Glomerular visceral epithelial cell (primary cell): ENCODE results near the gene PTPRK.
"Not testable (repeated sequence)": the region's sequence is repeated elsewhere in the genome, so short reads cannot be mapped to it uniquely, and the experiment has no call there.

Experiments used
- DNase-seq: peaks from one replicate; pipeline ENCODE4 v3.0.0-alpha.2; 2016; ENCODE audit errors: extremely low spot score

PTPRK gene

DNA sequence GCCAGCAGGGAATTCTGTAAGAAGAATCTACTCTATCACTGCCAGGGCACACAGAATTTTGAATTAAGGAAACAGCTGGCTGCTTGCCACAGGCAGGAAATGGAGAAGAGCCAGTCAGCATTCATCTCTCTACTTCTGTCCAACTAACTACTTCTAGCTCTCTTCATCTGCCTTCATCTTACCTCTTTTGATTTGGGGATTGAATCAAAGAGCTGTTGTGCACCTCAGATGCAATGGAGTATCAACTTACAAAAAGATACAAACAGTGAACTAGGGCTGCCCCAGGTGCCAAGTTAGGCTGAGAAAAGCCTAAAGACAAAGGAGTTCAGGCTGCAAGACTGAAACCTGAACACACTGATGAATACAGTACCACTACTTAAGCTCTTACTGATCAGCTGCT, 82.0 kb downstream of the PTPRK start:
- no peak for DNase-seq

DNA sequence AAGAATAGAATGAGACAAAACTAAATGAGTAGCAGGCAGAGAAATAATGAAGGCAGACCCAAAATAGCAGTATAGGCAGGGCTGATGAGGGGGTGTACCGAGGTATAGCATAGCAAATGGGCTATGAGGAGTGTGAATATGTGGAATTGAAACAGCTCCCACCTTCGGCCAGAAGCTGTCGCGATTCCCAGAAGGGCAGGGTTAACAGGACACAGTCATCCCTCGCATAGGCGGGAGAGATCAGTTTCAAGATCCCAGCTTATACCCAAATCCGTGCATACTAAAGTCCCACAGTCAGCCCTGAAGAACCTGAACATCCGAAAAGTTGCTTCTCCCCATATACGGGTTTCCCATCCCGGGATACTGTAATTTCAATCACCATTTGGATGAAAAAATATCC, 82.7 kb downstream of the PTPRK start:
- no peak for DNase-seq

DNA sequence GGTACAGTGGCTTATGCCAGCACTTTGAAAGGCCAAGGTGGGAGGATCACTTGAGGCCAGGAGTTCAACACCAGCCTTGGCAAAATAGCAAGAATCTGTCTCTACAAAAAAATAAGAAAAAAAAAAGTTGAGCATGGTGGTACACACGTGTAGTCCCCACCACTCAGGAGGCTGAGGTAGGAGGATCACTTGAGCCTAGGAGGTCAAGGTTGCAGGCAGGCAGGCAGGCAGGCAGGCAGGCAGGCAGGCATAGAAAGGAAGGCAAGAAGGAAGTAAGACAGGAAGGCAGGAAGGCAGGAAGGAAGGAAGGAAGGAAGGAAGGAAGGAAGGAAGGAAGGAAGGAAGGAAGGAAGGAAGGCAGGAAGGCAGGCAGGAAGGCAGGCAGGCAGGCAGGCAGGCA, 85.6 kb downstream of the PTPRK start:
- not testable (repeated sequence) for DNase-seq

DNA sequence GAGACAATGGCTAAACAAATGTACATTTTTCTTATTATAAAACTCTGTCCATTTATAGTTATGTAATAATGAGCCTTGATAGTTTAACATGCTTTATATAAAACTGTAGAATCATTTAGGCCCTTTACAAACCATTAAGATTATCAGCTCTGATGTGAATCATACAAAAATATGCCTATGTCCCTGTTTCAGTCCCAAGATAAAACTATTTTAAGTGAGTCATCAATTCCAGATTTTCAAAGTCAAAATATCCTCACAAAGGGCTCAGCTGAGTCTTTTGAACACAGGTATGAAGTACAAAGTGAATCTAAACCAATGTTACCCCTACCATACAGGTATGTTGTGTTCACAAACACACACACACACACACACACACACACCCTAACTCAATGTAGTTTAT, 88.0 kb downstream of the PTPRK start:
- DNase-seq, result peak; percentile 15

DNA sequence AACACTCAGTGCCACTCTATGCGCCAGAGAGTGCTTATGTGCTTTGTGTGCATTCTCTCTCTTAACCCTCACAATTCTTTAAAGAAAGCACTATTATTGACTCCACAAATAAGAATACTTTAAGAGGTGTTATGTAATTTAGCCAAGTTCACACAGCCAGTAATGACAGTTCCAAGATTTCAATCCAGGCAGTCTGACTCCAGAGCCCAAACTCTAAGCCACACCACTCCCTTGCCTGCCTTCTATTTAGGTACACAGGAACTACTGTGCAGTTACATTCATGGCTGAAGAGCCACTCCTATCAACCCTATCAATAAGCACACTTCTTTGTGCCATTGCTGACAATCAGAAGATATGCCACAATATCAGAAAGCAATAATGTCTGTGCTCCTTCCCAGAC, 93.3 kb downstream of the PTPRK start:
- DNase-seq, result no peak

DNA sequence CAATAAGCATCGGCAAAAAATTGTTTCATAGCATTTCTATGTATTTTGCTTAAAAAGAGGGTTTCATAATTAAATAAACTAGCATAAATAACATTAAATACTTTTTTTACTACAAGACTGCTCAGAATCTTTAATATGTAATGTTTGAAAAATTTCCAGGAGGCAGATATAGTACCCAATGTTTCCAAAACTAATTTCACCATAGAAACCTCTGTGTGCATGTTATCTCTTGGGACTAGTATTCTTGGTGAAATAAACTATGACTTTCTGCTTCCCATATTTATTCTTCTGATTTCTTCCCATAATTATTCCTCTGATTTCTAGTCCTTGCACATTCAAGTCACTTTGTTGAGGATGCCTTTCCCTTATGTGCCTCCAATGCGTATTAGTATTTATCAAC, 94.5 kb downstream of the PTPRK start:
- DNase-seq, result no peak

DNA sequence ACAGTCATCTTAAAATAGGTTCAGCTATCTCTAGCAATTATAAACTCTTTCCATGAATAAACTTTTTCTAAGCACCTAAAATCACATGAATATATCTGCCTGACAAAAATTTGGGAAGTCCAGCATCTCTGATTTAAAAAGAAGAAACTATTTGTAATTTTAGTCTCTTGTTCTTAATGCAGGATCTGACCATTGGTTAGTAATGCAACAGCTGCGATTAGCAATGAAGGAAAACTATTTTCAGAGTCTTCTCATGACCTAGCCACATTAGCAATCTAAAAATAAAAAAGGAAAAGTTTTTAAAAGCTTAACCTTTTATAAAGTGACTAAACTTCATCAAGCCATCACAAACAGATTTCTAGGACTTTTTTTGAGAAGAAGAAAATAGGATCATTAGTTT, 97.5 kb downstream of the PTPRK start:
- DNase-seq, result no peak

DNA sequence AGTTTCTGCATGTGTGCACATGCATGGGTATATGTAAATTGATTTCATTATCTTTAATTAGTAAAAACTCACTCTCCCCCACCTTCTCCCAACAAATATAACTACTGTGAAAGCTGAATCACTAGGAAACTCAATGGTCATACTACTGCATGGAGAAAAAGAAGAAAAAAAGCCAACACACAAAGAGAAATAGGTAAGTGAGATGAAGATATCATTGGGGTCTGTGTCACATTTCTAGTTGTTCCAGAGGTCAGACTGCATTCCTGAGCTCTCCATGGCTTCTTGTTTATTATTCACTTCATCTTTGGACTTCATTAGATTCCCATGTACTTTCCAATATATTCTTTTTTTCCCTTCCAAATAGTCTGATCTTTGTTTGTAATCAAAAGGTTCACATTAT, 98.2 kb downstream of the PTPRK start:
- no peak for DNase-seq

DNA sequence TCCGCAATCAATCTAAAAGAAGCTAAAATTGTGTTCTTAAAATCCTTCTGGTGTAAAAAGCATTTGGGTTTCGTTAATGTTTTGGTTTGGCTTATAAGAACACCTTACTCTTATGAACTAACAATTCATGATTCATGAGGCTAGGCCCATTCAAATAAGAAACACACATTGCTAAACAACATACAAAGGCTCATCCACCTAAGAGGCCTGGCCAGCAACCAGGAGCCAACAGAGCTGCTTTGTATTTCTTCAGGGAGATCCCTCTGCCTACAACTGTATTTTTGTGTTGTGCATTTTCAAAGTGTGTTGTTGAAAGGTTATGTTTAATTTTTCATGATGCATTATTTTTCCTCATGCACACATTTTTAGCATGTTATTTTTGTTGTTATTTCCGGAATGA, 98.6 kb downstream of the PTPRK start:
- DNase-seq, result no peak

DNA sequence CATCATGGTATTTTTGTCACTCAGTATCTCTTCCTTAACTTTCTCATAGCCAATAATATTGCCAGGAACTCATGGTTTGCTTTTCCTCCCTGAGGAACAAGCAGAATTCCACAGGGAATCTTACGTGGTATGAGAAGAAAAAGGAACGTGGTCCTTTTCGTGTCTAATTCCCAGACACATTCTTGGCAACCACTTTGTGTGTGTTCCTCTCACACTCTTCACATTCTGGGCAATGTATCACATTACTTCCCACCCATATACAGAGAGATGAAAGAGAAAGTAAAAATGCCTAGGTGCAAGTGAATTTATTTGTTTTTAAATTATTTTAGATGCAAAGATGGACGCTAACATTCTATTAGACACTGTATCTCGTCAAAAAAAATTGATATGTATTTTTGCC, 102.7 kb downstream of the PTPRK start:
- DNase-seq, result no peak

DNA sequence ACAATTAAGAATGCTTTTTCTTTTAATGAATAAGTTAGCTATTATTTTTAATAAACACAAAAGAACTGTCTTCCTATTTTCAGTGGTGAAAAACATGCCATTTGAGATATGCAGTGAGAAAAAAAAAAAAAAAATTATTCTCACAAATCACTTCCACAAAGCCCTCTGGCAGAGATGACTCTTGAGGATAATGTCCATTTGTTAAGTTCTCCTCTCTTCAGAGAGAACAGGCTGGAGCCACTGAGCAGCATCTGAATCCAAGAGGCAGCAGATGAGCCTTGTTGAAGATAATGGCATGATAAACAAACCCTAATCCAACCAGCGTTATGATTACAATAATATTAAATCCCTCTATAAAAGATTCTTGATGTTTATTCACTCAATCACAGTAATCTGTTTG, 105.0 kb downstream of the PTPRK start:
- no peak for DNase-seq

DNA sequence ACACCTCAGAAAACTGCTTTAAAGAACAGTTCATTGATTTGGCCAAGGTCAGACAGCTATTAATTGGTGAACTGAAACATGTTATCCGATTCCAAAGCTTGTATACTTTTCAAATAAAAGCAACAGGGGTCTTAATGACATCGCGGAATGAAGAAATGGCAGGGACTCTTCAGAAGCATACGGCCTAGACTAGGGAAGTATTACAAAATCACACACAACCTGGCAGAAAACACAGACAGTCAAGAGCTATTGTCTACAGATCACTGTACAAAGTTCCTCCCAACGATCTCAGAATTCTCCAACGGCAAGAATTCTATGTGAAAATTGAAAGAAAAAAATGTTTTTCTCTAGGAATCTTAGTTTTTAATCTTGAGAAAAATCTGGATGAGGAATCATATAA, 105.5 kb downstream of the PTPRK start:
- no peak for DNase-seq

DNA sequence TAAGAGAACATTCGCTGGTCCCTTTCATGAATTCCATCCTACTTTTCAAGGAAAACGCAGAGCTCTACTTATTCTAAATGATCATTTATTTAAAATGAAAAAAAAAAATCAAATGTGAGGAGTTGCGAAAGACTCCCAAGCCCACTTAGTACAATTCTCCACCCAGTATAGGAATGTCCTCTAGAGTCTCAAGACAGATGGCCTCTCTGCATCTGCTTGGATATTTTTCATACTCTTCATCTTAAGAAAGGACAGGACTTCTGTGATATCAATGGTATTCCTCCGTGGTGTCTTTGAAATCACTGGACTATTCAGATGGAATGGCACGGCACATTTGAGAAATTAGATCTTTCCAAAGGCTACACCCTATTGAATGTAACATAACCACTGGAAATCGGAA, 107.1 kb downstream of the PTPRK start:
- DNase-seq, result no peak

DNA sequence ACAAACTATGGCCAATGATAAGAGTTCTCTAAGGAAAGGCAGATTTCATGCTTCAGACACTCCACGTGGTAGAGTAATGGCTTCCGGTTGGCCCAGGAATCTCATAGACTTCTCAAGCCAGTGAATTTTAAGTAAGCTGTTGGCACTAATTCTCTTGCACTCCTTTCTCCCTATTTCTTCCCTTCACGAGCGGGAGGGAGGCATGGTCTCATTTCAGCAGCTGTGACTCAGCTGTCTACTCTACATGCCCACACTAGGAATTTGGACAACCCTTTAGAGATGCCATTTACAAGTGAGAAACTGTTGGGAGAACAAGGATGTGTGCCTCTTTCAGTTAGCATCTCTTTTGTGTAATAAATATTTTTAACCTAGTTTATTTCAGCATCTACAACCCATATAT, 107.7 kb downstream of the PTPRK start:
- no peak for DNase-seq

DNA sequence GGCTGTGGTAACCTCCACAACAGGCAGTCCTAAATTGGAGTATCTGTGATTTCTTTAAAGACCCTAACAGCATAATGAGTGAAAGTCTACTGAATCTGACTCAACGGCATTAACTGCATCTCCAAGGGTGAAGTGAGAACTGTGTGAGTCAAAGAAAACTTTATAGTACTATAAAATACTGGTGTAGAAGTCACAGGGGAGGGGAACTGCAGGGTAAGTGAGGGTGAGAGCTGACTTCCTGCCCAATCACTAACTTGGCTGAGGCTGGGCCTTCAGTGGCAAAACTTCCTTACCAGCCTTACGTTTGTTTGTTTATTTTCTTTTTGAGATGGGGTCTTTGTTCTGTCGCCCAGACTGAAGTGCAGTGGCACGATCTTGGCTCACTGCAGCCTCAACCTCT, 109.8 kb downstream of the PTPRK start:
- DNase-seq, result no peak

DNA sequence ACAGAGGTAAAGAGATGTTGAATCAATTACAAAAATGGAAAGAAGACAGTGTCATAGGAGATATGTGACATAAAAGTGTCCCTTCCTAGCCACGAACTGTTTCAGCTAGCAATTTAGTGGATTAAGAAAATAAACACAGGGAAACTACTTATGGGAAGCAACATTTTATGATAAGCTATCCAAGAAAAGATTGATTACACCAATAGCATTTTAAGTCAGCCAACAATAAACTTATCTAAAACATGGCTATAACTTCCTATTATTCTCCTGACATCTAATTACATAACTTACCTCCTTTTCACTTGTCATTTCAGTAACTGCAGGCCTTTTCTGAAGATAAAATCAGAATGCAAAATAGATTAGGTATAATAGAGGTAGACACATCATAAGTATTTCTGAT, 111.4 kb downstream of the PTPRK start:
- DNase-seq, result no peak

DNA sequence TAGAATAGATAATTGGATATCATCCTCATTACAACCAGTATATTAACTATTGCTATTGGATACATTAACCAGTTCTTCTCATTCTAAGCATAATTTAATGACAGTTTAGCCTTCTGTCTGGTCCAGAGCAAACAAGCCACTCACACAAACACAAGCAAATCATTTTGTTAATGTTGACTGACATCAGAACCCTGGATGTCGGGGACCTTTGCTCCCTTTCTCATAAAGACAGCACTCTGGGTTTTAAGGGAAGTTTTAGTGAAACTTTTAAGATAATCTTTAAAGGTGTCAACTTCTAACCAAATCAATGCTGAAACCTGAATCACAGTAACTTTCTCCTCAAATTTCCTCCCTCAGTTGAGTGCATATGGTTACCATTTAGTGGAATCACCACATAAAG, 113.9 kb downstream of the PTPRK start:
- no peak for DNase-seq

DNA sequence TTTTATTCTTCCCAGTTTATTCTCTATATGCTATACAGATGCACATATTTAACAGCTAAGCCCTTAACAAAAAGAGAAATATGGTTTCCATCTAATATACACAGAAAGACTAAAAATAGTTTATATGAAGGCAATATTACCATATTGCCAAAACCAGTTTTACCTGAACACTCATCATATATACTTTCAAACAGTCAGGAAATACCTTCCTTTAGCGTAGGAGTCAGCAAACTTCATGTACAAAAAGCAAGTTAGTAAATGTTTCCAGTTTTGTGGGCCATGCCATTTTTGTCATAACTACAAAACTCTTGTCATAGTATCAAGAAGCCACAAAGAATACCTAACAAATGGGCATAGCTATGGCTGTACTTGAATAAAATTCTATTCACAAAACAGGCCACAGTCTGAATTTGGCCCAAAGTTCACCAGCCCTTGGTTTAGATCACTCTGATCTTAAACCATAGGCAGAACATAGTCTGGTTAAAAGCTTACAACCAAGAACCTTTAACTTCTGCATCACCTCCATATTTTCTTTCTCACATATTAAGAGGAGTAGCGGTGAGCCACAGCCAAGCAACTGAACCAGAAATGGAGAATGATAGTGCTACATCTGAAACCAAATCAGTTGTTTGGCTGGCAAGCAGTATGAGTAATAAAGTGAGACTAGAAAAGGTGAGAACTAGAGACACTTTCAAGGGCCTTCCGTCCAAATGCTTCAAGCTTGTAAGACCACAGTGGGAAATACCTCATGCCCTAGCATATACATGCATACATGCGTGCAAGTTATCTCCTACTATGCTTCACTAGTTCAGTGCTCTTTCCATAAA, 116.6 kb downstream of the PTPRK start:
- DNase-seq, result no peak

DNA sequence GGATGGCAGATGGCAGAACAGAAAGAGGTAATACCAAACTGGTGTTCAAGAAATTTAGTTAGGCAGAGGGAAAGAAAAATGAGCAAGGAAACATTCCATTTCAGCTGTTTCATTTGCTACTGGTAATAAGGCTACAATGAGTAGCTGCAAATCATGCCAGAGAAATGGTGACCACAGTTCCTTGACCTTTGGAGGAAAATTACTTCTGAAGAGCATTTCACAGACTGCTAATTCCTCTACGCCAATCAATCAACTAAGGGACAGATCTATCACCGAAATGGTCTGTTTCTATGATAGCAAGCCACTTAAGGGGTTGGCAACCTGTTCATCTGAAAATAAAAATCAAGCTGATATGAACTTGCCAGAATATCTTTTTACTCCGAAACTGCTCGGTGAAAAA, 119.5 kb downstream of the PTPRK start:
- DNase-seq, result no peak

DNA sequence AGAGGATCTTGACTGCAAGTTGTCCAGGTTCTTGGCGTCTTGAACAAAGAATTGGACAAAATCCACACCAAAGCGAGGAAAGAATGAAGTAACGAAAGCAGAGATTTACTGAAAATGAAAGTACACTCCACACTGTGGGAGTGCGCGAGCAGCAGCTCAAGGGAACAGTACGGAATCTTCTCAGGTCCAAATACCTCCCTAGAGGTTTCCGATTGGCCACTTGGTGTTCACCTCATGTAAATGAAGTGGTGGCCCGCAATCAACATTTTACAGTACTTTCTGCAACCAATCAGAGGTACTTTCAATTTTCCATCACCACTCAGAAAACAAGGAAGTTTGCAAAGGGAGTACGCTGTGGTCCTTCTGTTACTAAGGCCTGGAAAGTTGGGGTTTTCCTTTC, 122.4 kb downstream of the PTPRK start:
- DNase-seq, result no peak

DNA sequence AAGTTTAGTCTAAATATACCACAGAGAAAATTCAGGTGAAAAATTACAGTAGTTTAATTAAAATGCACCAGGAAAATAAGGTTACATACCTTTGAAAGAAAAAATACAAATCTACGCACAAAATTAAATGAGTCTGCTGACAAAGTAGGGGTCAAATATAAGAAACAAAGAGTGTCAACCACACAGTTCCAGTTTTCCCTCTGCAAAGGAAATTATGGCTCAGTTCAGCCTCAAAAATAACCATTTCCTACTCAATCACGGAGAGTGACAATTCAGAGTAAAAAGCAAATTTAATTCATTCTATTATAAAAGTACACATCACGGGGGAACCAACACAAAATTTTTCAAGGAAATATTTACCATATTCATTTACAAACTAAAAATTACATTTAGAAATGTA, 124.8 kb downstream of the PTPRK start:
- no peak for DNase-seq

DNA sequence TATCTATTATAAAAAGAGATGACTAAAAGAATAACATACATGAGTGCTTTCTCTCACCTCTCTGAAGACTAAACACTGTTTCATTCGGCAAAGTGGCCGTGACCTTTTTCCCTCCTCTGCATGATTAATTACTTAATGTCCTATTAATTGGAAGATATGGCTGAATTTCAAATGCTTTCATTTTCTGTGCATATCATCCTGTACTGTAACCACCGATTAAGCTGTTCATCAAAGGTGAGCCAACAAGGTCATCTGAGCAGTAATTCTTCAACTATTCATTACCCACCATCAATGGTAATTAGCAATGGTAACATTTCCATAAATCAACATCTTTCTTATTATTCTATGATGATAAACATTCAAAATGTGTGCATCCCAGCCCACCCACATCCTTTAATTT, 125.2 kb downstream of the PTPRK start:
- DNase-seq, result no peak

DNA sequence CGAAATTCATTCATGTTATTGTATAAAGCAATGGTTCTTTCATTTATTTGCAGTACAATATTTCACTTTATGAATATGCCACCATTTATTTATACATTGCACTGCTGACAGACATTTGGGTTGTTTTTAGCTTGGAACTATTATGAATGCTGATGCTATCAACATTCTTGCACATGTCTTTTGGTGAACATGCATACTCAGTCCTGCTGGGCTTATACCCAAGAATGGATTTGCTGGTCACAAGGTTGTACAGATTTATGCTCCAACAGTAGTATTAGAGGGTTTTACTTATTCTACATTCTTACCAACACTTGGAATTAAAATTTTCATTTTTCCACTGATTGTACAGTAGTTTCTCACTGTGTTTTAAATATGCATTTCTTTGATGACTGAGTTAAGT, 126.2 kb downstream of the PTPRK start:
- DNase-seq, result no peak

DNA sequence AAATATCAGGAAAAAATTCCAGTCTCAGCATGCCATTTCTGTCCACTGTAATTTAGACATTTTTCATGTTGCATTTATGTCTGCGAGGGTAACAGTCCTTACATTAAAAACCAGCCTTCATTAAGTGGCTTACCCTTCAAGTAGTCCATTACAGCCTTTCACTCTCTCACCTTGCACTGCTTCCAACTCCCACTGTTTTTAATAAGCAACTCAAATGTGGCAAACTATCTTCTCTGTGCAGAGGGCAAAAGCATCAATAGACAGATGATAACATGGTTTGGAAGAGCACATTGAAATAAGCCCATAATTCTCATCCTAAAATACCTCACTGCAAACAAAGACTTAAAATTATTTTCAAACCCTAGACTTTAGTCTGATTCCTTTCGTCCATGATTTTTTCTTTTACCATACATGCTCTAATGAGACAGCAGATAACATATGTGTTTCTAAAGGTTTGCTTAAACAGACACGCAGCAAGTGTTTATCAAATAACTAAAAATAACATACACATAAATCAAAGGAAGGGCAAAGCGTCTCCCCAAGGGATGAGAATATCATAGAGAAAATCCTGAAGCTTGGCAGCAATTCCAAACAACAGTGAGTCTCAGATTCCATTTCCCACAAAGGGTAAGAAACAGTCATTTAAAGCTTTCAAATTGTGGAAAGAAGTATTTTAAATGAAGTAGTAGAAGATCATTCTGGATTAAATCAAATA, 130.4 kb downstream of the PTPRK start:
- no peak for DNase-seq
